ENCODE data around the gene PIGM. TPM values are rescaled to one million over a fixed set of nuclear protein-coding genes. Genes with fewer than 3 reads are reported as not detected.
"Not testable (repeated sequence)": the region's sequence is repeated elsewhere in the genome, so short reads cannot be mapped to it uniquely, and the experiment has no call there.

The PIGM gene
- polyA plus RNA-seq, 1 donor, result 15.6 TPM

- no peak for DNase-seq
These were observed 30.4 kb upstream of the PIGM start for GRCh38 chr1:160062230-160062532.

GRCh38 chr1:160061369-160062229 is 29.8 kb upstream of the PIGM start:
- peak; percentile 50 for DNase-seq

- no peak for DNase-seq
These were observed 26.3 kb upstream of the PIGM start for GRCh38 chr1:160058087-160058486.

GRCh38 chr1:160056648-160057169 is 24.9 kb upstream of the PIGM start:
- no peak for DNase-seq

GRCh38 chr1:160053548-160054365 is 22.0 kb upstream of the PIGM start:
- DNase-seq, result no peak

- DNase-seq, result no peak
These were observed 21.1 kb upstream of the PIGM start for GRCh38 chr1:160052936-160053335.

- no peak for DNase-seq
These were observed 18.8 kb upstream of the PIGM start for GRCh38 chr1:160050619-160051018.

GRCh38 chr1:160050182-160050581 is 18.4 kb upstream of the PIGM start:
- DNase-seq, result not testable (repeated sequence)

GRCh38 chr1:160049101-160049500 is 17.3 kb upstream of the PIGM start:
- DNase-seq, result no peak

- DNase-seq, result no peak
These were observed 16.5 kb upstream of the PIGM start for GRCh38 chr1:160048335-160048734.

- no peak for DNase-seq
These were observed 15.6 kb upstream of the PIGM start for GRCh38 chr1:160047111-160047991.

- peak; percentile 22 for DNase-seq
These were observed 14.8 kb upstream of the PIGM start for GRCh38 chr1:160046494-160047110.

GRCh38 chr1:160045653-160046052 is 13.9 kb upstream of the PIGM start:
- no peak for DNase-seq

- DNase-seq, result no peak
These were observed 11.8 kb upstream of the PIGM start for GRCh38 chr1:160043543-160043942.

- DNase-seq, result no peak
These were observed 8.7 kb upstream of the PIGM start for GRCh38 chr1:160040476-160040875.

- peak; percentile 8 for DNase-seq
These were observed 503 bp upstream of the PIGM start for GRCh38 chr1:160032165-160032820.

GRCh38 chr1:160030657-160031364 is 979 bp downstream of the PIGM start:
- peak; percentile 11 for DNase-seq

- no peak for DNase-seq
These were observed 3.4 kb downstream of the PIGM start for GRCh38 chr1:160028426-160028825.

- DNase-seq, result no peak
These were observed 6.5 kb downstream of the PIGM start for GRCh38 chr1:160025314-160025713.

- DNase-seq, result no peak
These were observed 7.4 kb downstream of the PIGM start for GRCh38 chr1:160024195-160024905.

All from left kidney (tissue), 2 donors.